OCI-LY7 (cell line): Measurements from ENCODE around the gene ZMYND8. TPM values are rescaled to one million over a fixed set of nuclear protein-coding genes. Genes with fewer than 3 reads are reported as not detected.

ENCODE experiments used
- BruUV-seq: library from RNA; stranded (reverse); fragments of 400-500 nt; replicated peaks from 2 replicates; lab custom pipeline; 2021; lab: Mats Ljungman, UMichigan
- CTCF ChIA-PET: fragments of 300-600 bp; sonication (Branson Sonifier 250); formaldehyde crosslinking; loops from one replicate; lab custom pipeline; 2022; ENCODE audit warnings: antibody characterized with exemption; ENCODE audit not compliant: unreplicated experiment; lab: Charles Lee
- POLR2A ChIA-PET: fragments of 300-600 bp; sonication (Branson Sonifier 250); formaldehyde crosslinking; loops from one replicate; lab custom pipeline; 2022; ENCODE audit warnings: antibody characterized with exemption; lab: Charles Lee
- DNase-seq: peaks from one replicate; pipeline ENCODE4 v3.0.0-alpha.2; 2015; ENCODE audit warnings: low spot score
- H2AFZ ChIP-seq: fragments of 200-600 bp; sonication (generic), shearing (Covaris generic); 2 replicates; pipeline ENCODE4 v1.6.1; 2014; ENCODE audit warnings: mild to moderate bottlenecking, antibody characterized with exemption, low read length, moderate library complexity
- H3K27ac ChIP-seq: fragments of 200-600 bp; sonication (generic); 2 replicates; pipeline ENCODE4 v1.5.1; 2014; ENCODE audit warnings: mixed run types, low read depth, mild to moderate bottlenecking, moderate library complexity, low read length, inconsistent platforms; ENCODE audit not compliant: poor library complexity, severe bottlenecking
- H3K36me3 ChIP-seq: fragments of 200-600 bp; sonication (generic); 2 replicates; pipeline ENCODE4 v1.6.1; 2014; ENCODE audit warnings: mild to moderate bottlenecking, antibody characterized with exemption, low read length, moderate library complexity, mixed read lengths; ENCODE audit not compliant: insufficient read depth
- H3K4me1 ChIP-seq: fragments of 200-600 bp; sonication (generic); 2 replicates; pipeline ENCODE4 v1.5.1; 2014; ENCODE audit warnings: mild to moderate bottlenecking, low read length; ENCODE audit not compliant: insufficient read depth, poor library complexity, severe bottlenecking
- H3K4me2 ChIP-seq: fragments of 200-600 bp; sonication (generic); 2 replicates; pipeline ENCODE4 v1.6.1; 2014; ENCODE audit warnings: mild to moderate bottlenecking, low read length
- H3K4me3 ChIP-seq: fragments of 200-600 bp; sonication (generic); 2 replicates; pipeline ENCODE4 v1.5.1; 2014; ENCODE audit warnings: mild to moderate bottlenecking, low read depth, low read length; ENCODE audit not compliant: poor library complexity, severe bottlenecking
- H3K79me2 ChIP-seq: fragments of 200-600 bp; sonication (generic); 2 replicates; pipeline ENCODE4 v1.6.1; 2016; ENCODE audit warnings: low read depth, mild to moderate bottlenecking, low read length, moderate library complexity, mixed read lengths; ENCODE audit not compliant: insufficient read depth
- H3K9me2 ChIP-seq: fragments of 200-600 bp; sonication (generic); 2 replicates; pipeline ENCODE4 v1.6.1; 2016; ENCODE audit warnings: mild to moderate bottlenecking, low read length, mixed read lengths; ENCODE audit not compliant: insufficient read depth
- H3K9me3 ChIP-seq: fragments of 200-600 bp; sonication (generic); 2 replicates; pipeline ENCODE4 v1.6.1; 2014; ENCODE audit warnings: mild to moderate bottlenecking, mixed run types, low read length, mixed read lengths
- H4K20me1 ChIP-seq: fragments of 200-600 bp; sonication (generic); 2 replicates; pipeline ENCODE4 v1.6.1; 2014; ENCODE audit warnings: mild to moderate bottlenecking, antibody characterized with exemption, low read length, moderate library complexity, mixed read lengths; ENCODE audit not compliant: insufficient read depth
- EZH2phosphoT487 ChIP-seq: fragments of 200-600 bp; sonication (generic); IDR thresholded peaks from 2 replicates; pipeline ENCODE4 v1.6.1; 2018; ENCODE audit warnings: low read depth, borderline replicate concordance, mild to moderate bottlenecking, mixed run types, antibody characterized with exemption, low read length, moderate library complexity, mixed read lengths
- intact Hi-C: fragments of 100-400 bp; cut with micrococcal nuclease; formaldehyde crosslinking; loops from one replicate; pipeline ENCODE4 v1.10.0; 2022; ENCODE audit not compliant: unreplicated experiment
- total RNA-seq, 2 experiments: library from RNA; depleted of rRNA in 1 of 2; stranded (reverse); fragments of >200 nt in 1 of 2; shearing (Covaris generic) in 1 of 2; gene quantifications; 2 replicates each; pipeline ENCODE4 v1.2.3, GENCODE V29; 2014 to 2022
- TF ChIP-seq, protein P1 (sequence below): fragments of 200-600 bp; sonication (generic); conservative IDR thresholded peaks from 2 replicates; pipeline ENCODE4 v1.5.1; 2014; ENCODE audit warnings: mild to moderate bottlenecking, antibody characterized with exemption, low read length, moderate library complexity, mixed read lengths

The ZMYND8 gene
- total RNA-seq, 2 experiments from 2014 or later: 30.4 to 69.1 TPM

GRCh38 chr20:47222468-47223119 lies 133.9 kb downstream of the ZMYND8 start:
- peaks cover 94% of the 10 kb centered on the region for H3K36me3 ChIP-seq
- no peaks in the 10 kb centered on the region for H3K9me2 ChIP-seq
- H3K4me1 ChIP-seq: no peaks in the 10 kb centered on the region
- intact Hi-C loops: no loop called here
- no peaks in the 10 kb centered on the region for H3K9me3 ChIP-seq
- no peak overlapping the region for H3K4me2 ChIP-seq
- ChIA-PET CTCF (no interaction called here), POLR2A (interaction anchor here (0.7 kb wide), 1 partner anchor 1902 kb away, joined by 3 read pairs; no protein-coding TSS in a partner anchor)
- H2AFZ ChIP-seq: no peak overlapping the region
- H3K27ac ChIP-seq: no peak overlapping the region
- TF ChIP-seq, protein P1, sequence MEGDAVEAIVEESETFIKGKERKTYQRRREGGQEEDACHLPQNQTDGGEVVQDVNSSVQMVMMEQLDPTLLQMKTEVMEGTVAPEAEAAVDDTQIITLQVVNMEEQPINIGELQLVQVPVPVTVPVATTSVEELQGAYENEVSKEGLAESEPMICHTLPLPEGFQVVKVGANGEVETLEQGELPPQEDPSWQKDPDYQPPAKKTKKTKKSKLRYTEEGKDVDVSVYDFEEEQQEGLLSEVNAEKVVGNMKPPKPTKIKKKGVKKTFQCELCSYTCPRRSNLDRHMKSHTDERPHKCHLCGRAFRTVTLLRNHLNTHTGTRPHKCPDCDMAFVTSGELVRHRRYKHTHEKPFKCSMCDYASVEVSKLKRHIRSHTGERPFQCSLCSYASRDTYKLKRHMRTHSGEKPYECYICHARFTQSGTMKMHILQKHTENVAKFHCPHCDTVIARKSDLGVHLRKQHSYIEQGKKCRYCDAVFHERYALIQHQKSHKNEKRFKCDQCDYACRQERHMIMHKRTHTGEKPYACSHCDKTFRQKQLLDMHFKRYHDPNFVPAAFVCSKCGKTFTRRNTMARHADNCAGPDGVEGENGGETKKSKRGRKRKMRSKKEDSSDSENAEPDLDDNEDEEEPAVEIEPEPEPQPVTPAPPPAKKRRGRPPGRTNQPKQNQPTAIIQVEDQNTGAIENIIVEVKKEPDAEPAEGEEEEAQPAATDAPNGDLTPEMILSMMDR: no peak
- no peak for TF ChIP-seq EZH2phosphoT487
- no peak for DNase-seq
- H4K20me1 ChIP-seq: no peaks in the 10 kb centered on the region
- H3K4me3 ChIP-seq: no peak overlapping the region
- H3K79me2 ChIP-seq: no peaks in the 10 kb centered on the region
- no TSS peak for BruUV-seq

DNA sequence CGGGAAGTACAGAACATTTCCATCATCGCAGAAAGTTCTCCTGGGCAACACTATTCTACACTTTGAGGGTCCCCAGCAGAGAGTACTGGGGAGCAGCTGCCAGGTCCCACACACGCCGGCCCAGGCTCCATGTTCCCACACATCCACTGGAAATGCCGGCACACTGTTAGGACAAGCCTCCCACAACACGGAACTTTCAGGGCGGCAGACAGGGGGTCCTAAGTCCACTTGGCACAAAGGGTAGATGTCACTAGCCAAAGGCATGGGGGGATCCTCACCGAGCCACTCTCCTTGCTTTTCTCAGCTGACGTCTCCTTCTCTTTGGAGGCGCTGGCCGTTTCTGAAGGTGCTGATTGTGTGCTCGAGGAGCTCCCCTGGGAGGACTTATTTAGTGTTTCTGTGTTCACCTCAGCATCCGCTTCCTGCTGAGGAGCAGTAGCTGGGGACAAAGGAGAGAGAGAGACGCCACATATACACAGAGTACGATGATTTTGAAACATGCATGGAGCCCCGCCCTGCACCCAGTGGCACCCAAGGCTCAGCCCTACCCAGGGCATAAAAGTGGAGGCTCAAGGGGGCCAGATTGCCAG lies 135.4 kb downstream of the ZMYND8 start:
- Histone ChIP-seq H3K4me1 (no peaks in the 10 kb centered on the region), H3K36me3 (peaks cover 93% of the 10 kb centered on the region), H2AFZ (no peak overlapping the region), H3K4me2 (no peak overlapping the region), H3K4me3 (no peak overlapping the region), H3K9me2 (no peaks in the 10 kb centered on the region), H3K9me3 (no peaks in the 10 kb centered on the region), H3K79me2 (no peaks in the 10 kb centered on the region), H3K27ac (no peak overlapping the region), H4K20me1 (no peaks in the 10 kb centered on the region)
- ChIA-PET CTCF (no interaction called here), POLR2A (no interaction called here)
- intact Hi-C loops: no loop called here
- TF ChIP-seq EZH2phosphoT487: no peak
- TF ChIP-seq, protein P1: no peak
- no peak for DNase-seq
- no TSS peak for BruUV-seq

DNA sequence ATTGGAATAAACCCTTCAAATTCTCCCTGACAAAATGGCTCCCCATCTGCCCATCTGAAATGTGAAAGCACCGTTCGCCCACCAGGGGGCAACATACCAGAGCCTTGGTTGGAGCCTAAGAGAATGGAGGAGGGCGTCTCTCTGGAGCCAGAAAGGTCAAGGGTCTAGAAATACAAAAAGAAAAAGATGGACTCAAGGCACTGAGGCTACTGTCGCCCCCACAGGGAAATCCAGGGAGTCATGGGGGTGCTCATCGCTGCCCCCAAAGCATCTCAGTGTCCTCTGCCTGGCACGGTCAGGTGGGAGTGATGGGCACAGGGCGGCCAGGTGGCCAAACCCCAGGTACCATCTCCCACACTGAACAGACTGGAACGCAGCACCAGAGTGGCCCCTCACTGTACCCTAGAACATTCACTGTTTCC lies 136.3 kb downstream of the ZMYND8 start:
- Histone ChIP-seq H3K4me1 (no peaks in the 10 kb centered on the region), H3K27ac (no peak overlapping the region), H3K79me2 (no peaks in the 10 kb centered on the region), H3K4me2 (no peak overlapping the region), H3K9me2 (no peaks in the 10 kb centered on the region), H3K36me3 (peaks cover 94% of the 10 kb centered on the region), H4K20me1 (no peaks in the 10 kb centered on the region), H3K9me3 (no peaks in the 10 kb centered on the region), H3K4me3 (no peak overlapping the region), H2AFZ (no peak overlapping the region)
- ChIA-PET POLR2A (interaction anchor here (1.5 kb wide), 1 partner anchor 10 kb away, joined by 5 read pairs; no protein-coding TSS in a partner anchor), CTCF (no interaction called here)
- intact Hi-C loops: loop anchor here (1.0 kb wide), 1 partner anchor 164 kb away; no protein-coding TSS in a partner anchor
- DNase-seq: peak; percentile 52
- no TSS peak for BruUV-seq
- TF ChIP-seq, protein P1: peak; percentile 88
- TF ChIP-seq EZH2phosphoT487: no peak
